ENCODE results near the gene NOTCH4.

Gene NOTCH4

GRCh38 chr6:32181148-32181702 is 42.6 kb downstream of the NOTCH4 start:
- no peak for DNase-seq (ENCODE audit: low read depth)

GRCh38 chr6:32179766-32180405 is 44.0 kb downstream of the NOTCH4 start:
- no peak for DNase-seq (ENCODE audit: low read depth)

DNA sequence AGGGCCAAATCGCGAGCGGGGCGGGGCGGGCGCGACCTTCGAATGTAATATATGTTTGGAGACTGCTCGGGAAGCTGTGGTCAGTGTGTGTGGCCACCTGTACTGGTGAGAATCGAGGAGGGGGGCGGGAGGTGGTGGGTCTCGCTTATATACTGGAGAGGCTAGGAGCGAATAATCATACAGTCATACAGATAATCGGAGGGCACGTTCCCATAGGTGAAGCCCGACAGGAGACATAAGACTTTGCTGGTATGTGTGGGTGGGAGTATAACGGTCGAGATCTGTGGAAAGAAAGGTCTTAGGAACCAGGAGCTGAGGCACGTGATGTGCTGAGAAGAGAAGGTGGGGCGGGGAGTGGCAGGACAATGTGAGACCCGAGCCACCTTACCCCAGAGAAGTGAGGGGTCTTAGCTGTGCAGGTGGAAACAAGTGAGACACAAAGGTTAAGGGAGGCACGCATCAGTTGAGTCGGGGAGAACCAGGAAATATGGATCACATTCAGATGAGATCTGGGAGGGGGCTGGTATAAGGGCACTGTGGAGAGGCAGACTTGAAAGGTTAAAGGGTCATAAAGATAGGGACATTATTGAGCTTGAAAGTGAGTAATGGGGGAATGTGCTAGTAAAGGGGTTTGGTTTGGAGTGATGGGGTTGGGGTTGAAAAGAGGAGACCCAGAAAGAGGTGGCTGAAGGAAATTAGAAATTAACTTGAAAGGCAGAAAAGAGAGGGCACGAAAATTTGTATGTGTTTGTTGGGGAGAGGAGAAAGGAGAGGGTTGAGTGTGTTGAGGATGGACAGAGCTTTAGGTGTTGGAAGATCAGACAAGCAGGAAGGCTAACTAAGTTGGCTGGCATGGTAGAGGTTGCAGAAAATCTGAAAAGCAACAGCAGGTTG is 45.1 kb downstream of the NOTCH4 start:
- no peak for DNase-seq (ENCODE audit: low read depth)

DNA sequence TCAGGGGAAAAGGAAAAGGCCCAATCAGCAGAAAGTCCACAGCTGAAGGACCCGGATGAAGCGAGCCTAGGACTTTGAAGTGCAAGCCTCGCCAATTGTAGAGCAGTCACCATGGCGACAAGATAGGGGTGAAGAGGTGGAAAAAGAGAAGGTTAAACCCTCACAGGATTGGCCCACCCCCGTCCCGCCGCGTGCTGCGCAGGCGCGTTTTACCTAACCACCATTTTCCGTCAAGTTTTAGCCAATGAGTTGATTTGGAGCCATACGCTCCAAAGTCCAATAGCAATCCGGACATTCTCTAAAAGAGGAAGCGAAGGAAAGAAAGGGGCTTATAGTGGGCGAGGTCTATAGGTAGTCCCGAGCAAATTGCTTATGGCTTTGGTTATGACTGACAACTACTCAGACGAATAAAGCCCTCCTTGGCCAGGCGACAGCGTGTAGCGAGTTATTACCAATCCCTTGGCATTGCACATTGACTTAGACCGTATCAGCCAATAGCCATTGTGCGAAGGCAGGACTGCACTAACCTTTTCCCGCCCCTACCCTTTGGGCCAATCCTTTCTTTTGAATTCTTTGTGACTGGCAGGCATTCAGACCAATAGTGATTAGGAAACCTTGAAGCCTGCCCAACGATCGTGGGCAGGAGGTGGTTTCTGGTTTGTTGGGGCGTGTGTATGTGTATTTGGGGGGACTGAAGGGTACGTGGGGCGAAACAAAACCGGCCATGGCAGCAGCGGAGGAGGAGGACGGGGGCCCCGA is 45.9 kb downstream of the NOTCH4 start, which contains the start of gene RNF5:
TSS of gene RNF5 (plus strand) at position 618 of the 759 bp plus-strand sequence. CDS start at position 725, 107 bp downstream.
- peak; percentile 79 for DNase-seq (ENCODE audit: low read depth)

GRCh38 chr6:32177183-32177787 is 46.6 kb downstream of the NOTCH4 start:
- no peak for DNase-seq (ENCODE audit: low read depth)

DNA sequence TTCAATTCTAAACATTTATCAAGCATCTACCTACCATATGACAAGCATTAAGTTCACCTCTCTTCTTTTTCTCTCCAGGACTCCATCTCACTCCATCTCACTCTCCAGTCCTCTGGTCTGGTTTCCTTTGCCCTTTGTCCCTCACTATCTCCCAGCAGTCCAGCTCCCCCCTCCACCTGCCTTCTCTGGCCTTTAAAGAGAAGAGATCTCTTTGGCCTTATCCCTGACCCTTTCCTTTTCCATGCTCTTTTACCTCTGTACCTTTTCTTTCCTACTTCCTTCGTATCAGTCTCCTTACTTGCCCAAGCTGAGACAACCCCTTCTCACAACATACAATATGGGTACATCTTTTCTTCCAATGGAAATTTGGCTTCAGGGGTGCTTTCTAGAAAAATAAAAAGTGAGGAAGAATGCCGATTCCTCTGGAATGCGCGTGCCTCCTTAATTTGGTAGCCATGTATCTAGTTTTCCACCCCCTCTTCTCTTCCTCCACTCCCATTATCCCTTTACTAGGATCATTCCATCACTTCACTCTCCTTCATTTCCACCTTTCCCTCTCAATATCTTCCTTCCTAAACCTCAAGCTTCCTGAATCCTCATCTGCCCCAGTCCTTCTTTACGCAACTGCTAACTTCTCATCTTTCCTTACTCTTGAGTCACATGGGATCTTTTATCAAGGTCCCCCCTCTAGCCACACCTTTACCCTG is 47.2 kb downstream of the NOTCH4 start:
- no peak for DNase-seq (ENCODE audit: low read depth)

DNA sequence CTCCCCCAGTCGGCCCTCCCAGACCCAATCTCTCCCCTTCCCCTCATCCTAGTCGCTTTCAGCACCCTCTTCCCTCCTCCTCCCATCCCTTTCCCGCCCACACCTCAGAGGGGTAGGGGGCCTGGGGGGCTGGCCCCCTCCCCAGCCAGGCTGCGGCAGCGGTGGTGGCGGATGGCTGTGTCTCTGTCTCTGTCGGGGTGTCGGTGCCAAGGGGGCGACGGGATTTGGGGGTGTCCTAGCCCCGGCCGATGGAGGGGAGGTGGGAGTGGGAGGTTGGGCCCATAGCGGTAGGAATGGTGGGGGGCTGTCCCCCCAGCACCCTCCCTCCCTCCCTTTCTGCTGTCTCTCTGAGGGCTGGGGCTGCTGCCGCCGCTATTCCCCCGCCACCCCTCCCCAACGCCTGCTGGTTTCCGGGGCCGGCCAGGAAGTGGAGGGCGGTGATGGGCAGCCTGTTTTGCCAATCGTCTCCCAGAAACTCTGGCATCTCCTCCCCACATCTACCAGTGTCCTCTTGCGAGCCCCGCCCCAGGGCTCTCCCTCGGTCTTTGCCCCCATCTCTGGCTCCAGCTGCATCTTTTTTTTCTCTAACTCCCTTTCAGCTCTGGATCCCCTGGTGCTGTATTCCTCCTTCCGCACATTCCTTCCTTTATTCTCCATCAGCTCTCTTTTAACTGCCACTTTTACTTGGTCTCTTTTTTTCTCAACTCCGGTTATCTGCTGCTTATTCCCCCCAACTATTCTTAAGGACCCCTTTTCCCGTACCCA is 48.0 kb downstream of the NOTCH4 start, which contains the start of gene AGPAT1:
TSS of gene AGPAT1 (minus strand) at position 374 of the 765 bp plus-strand sequence. CDS start 4,588 bp downstream, outside the sequence.
- DNase-seq (ENCODE audit: low read depth): peak; percentile 94

DNA sequence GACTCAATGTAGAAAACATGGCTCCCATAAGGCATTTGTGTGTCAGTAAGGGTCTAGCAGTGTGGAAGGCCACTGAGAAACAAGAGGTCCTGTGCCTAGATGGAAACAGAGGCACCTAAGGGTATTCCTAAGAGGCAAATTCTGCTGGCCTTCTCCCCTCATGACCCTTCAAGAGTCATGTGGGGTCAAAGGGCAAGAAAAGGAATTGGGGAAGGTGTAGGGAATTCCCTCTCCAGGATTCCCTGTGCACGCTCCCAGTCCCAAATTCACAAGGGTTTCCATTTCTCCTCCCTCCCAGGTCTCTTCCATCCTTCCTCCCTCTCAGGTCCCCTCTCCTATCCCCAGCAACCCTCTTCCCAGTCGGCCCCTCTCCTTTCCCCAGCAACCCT is 48.6 kb downstream of the NOTCH4 start:
- no peak for DNase-seq (ENCODE audit: low read depth)

- no peak for DNase-seq (ENCODE audit: low read depth)
These were observed 49.5 kb downstream of the NOTCH4 start for GRCh38 chr6:32174416-32174815.

DNA sequence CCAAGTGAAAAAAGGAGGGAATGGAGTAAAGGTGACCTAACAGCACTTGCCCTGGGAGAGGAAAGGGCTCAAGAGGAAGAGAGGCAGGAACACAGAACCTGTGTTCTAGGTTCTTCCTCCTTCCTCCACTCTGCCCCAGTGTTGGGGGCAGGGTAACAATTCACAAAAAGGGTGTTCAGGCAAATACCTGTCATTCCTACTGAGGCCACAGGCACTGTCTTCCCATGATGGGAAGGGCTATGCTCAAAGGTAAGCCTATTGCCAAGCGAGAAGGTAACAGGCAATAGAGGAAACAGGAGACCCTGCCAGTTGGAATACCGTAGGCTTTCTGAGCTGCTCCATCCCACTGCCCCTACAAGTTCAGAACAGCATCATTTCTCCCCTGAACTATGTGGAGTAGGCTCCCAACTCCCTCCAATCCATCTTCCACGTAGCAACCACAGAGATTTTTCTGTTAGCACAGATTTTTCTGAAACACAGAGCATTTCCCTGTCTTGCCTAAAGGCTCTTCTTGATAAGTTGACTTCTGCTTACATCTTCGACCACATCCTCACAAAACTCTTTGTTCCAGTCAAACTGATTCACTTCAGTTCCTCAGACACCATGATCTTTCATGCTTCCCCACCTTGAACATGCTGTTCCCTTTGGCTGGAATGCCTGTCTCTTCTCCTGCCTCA is 50.7 kb downstream of the NOTCH4 start:
- no peak for DNase-seq (ENCODE audit: low read depth)

DNA sequence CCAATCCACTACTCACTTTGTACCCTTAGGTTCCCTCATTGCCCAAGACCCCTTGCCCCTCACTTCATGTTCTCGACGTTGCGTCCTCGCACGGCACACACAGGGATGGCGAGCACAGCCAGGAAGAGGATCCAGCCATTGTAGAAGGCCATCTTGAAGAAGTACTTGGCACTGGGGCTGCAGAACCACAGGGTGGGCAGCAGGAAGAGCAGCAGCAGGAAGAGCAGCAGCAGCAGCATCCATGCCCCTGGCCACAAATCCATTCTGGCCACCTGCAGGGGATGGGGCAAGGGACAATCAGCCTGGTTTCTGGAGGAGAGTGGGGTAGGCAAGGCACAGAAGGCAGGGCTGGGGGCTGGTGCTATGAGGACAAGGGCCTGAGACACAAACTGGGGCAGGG is 52.6 kb downstream of the NOTCH4 start:
- no peak for DNase-seq (ENCODE audit: low read depth)

DNA sequence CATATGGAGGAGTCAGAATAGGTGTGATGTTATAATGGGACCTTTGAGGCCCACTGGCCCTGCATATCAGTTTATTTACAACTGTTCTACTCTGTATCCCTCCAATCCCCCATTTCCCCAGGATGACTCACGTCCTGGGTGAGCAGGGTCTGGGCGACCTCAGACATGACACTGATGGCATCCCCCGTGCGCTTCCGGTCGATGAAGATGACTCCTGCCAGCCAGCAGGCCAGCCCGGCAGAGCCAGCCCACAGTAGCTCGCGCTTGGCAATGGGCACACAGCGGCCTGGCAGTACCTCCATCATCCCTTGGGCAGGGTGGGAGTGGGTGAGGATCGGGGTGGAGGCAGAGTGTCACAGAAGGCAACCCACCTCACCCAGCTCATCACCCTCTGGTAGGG is 53.6 kb downstream of the NOTCH4 start:
- no peak for DNase-seq (ENCODE audit: low read depth)

DNA sequence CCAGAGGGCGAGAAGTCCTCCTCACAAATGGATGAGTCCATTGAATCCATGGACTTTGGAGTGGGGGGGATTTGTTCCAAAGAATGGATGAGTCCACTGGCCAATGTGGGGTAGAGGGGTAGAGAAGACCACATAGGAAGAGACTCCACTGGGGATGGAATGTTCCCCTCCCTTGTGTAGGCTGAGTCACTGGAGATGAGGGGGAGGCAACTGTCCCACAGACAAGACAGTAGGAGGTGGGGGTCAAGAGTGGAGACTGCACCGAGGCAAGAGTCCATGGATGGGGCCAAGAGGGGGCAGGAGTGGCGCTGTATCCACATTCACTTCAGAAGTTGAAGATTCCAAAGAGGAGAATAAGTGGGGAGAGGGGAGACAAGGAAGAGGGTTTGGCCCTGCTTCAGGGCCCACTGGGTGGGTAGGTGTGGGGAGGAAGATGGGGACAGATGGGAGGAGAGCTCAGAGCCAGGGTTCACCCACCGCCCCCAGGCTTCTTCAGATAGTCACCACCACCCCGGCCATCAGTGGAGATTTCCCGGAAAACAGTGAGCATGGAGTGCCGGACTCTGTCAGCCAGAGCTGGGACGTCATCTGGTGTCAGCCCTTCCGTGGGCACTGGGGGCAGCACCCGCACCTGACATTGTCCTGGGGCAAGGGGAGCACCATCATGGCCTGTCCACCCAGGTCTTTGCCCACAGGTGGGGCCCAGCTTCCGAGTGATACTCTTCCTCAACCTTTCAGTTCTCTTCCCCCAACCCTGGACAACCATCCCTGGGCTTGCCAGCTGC is 54.9 kb downstream of the NOTCH4 start:
- no peak for DNase-seq (ENCODE audit: low read depth)

DNA sequence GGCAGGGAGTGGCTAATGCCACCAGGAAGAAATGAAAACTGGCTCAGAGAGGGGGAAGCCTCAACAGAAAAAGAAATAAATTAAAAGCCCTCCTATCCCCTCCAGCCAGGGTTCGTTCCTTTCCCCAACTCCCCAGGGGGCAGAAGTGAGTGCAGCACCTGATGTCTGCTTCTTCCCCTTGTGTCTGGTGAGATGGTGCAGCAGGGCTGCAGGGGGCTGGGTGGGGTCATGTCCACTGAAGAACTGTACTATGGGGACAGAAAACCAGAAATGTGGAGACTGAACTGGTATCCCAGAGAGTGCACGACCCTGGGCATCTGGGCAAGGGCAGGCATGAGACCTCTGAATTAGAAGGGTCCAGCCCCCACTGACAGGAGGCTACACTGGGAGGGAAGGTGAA is 55.5 kb downstream of the NOTCH4 start:
- no peak for DNase-seq (ENCODE audit: low read depth)

DNA sequence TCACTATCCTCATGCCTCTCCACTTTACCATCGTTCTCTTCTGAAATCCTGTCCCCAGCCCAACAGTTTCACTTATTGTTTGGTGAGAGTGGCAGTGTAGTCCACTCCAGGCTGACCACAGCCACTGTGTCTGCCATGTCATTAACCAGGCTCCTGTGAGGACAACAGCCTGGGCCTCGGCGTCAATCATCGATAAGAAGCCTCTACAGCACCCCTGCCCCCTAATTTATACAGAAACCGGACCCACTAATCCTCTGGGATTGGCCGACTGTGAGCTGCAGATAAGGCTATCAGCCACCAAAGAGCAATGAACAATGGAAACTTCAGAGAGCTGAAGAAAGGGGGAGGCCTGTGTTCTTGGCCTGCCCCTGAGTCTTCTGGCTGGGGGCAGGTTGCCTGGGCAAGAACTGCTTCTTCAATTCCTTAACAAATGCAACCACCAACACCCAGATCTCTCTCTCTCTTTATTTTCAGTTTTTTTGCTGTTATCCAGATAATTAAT is 56.1 kb downstream of the NOTCH4 start:
- DNase-seq (ENCODE audit: low read depth): no peak

GRCh38 chr6:32167154-32167760 is 56.6 kb downstream of the NOTCH4 start:
- no peak for DNase-seq (ENCODE audit: low read depth)

DNA sequence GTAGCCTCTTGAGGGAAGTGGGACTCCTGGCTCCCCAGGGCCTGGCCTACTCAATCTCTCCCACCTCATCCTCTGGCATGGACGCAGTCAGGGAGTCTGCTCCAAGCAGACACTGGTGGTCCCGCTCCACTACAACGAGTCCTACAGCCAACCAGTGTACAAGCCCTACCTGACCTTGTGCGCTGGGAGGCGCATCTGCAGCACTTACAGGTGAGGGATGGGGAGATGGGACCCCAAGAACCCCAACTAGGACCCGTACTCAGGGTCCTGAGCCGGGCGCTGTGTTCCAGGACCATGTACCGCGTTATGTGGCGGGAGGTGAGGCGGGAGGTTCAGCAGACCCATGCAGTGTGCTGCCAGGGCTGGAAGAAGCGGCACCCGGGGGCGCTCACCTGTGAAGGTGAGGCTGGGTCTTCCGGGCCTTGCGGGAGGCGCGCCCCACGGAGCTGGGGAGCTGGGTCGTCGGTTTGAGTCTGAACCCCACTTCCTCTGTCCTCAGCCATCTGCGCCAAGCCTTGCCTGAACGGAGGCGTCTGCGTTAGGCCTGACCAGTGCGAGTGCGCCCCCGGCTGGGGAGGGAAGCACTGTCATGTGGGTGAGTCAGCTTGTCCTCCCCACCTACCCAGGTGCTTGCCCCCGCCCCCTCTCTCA is 57.3 kb downstream of the NOTCH4 start:
- DNase-seq (ENCODE audit: low read depth): no peak

DNA sequence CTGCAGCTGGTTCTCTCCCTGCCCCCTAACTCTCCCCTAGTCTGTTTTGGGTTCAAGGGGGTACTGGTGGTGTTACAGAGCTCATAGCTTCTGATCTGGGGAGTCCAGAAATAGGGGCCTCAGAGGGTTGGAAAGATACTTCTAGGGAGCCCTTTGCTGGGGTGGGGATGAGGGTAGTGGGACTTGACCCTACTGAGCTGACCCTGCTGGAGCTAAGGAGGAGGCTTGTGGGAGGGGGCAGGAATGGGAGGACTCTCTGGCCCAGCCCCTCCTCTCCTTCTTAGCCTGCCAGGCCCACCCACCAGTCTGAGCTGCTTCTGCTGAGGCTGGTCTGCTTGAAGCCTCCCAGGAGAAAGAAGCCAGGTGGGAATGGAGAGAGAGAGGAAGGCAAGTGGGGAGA is 59.6 kb downstream of the NOTCH4 start, which contains the start of gene EGFL8:
TSS of gene EGFL8 (plus strand) at position 301 of the 400 bp plus-strand sequence. CDS start 1,571 bp downstream, outside the sequence.
- no peak for DNase-seq (ENCODE audit: low read depth)
